GM12873 (cell line): ENCODE measurements around the gene RERE.

Experiments
- CTCF ChIP-seq: IDR thresholded peaks from 2 replicates; pipeline ENCODE4 v1.5.1; 2012; ENCODE audit warnings: low read depth, mild to moderate bottlenecking, moderate library complexity, low read length, control low read depth; ENCODE audit not compliant: insufficient read depth; ENCODE audit errors: missing control alignments

RERE gene

GRCh38 chr1:8651236-8651890 is 166.1 kb downstream of the RERE start:
- no peak for TF ChIP-seq CTCF

- TF ChIP-seq CTCF = no peak
Observed at GRCh38 chr1:8649875-8650274, 167.6 kb downstream of the RERE start.

- no peak for TF ChIP-seq CTCF
Observed at GRCh38 chr1:8649027-8649426, 168.4 kb downstream of the RERE start.

- TF ChIP-seq CTCF = no peak
Observed at GRCh38 chr1:8646996-8647395, 170.4 kb downstream of the RERE start.

GRCh38 chr1:8646189-8646588 is 171.3 kb downstream of the RERE start:
- TF ChIP-seq CTCF = no peak

GRCh38 chr1:8643542-8644536 is 173.6 kb downstream of the RERE start:
- no peak for TF ChIP-seq CTCF

GRCh38 chr1:8642114-8642513 is 175.3 kb downstream of the RERE start:
- TF ChIP-seq CTCF = no peak
